ENCODE data around the gene VPS18.

VPS18 gene

GRCh38 chr15:40871749-40872617 lies 22.3 kb upstream of the VPS18 start:
- no peak for TF ChIP-seq CTCF (IDR thresholded peaks at IDR 0.05; ENCODE audit: low read depth, low read length)
- no peak overlapping the region for H3K4me3 ChIP-seq (ENCODE audit: low read depth, low read length)

- no peak for TF ChIP-seq CTCF (IDR thresholded peaks at IDR 0.05; ENCODE audit: low read depth, low read length)
- peak overlapping the region; percentile 53 for H3K4me3 ChIP-seq (ENCODE audit: low read depth, low read length)
These were observed 21.2 kb upstream of the VPS18 start for GRCh38 chr15:40872791-40873693.

- H3K4me3 ChIP-seq (ENCODE audit: low read depth, low read length), result peak within 1 kb of the TSS; percentile 53
- 0 out of 2 replicates have a peak, but pooled peaks have one; percentile 13 for TF ChIP-seq CTCF (IDR thresholded peaks at IDR 0.05; ENCODE audit: low read depth, low read length)
These were observed 20.3 kb upstream of the VPS18 start, which contains the start of gene RHOV for GRCh38 chr15:40873694-40874561. Gene RHOV, minus strand, starts transcription at chr15:40874234. Its CDS starts 95 bp downstream, at chr15:40874139.

GRCh38 chr15:40875991-40876730 lies 18.1 kb upstream of the VPS18 start:
- no peak overlapping the region for H3K4me3 ChIP-seq (ENCODE audit: low read depth, low read length)
- no peak for TF ChIP-seq CTCF (IDR thresholded peaks at IDR 0.05; ENCODE audit: low read depth, low read length)

- no peak for TF ChIP-seq CTCF (IDR thresholded peaks at IDR 0.05; ENCODE audit: low read depth, low read length)
- H3K4me3 ChIP-seq (ENCODE audit: low read depth, low read length), result no peak overlapping the region
These were observed 16.6 kb upstream of the VPS18 start for GRCh38 chr15:40877694-40878093.

- no peak for TF ChIP-seq CTCF (IDR thresholded peaks at IDR 0.05; ENCODE audit: low read depth, low read length)
- H3K4me3 ChIP-seq (ENCODE audit: low read depth, low read length), result no peak overlapping the region
These were observed 15.5 kb upstream of the VPS18 start for GRCh38 chr15:40878785-40879184.

Data from WI38 (cell line).